PC-3 (cell line): ENCODE data around the gene NCDN.

Source experiments
- CTCF ChIP-seq: fragments of 300-600 bp; sonication (generic); conservative IDR thresholded peaks from 2 replicates; pipeline ENCODE4 v1.5.1; 2017; ENCODE audit warnings: antibody characterized with exemption, low read depth, mild to moderate bottlenecking, low read length
- EZH2 ChIP-seq: fragments of 300-600 bp; sonication (generic); IDR thresholded peaks from one replicate; pipeline ENCODE4 v1.6.1; 2017; ENCODE audit warnings: antibody characterized with exemption, mild to moderate bottlenecking, low read length; ENCODE audit not compliant: unreplicated experiment

GRCh38 chr1:35580949-35581388 lies 23.4 kb downstream of the NCDN start:
- TF ChIP-seq CTCF (no peak), EZH2 (no peak)
